Lower lobe of right lung (tissue), 2 donors: Measurements from ENCODE around the gene WBP1. TPM values are rescaled to one million over a fixed set of nuclear protein-coding genes. Genes with fewer than 3 reads are reported as not detected.
A peak's percentile ranks its signal among the peaks of the same experiment; 100 is the strongest.

Source experiments
- ATAC-seq, 2 donors: fragments of 200-7000 bp; cut with Tn5 transposase; one replicate each; pipeline ENCODE4 v1.9.1; 2020 to 2022; ENCODE audit warnings: mild to moderate bottlenecking in 2 of 2, moderate library complexity in 2 of 2
- DNase-seq: peaks from one replicate; pipeline ENCODE4 v3.0.0-alpha.2; 2020
- H3K27ac ChIP-seq: fragments of 200-600 bp; one replicate; pipeline ENCODE4 v1.8.0; 2022
- H3K27me3 ChIP-seq: fragments of 200-600 bp; one replicate; pipeline ENCODE4 v1.8.0; 2022; ENCODE audit warnings: low read depth
- H3K36me3 ChIP-seq: fragments of 200-600 bp; one replicate; pipeline ENCODE4 v1.8.0; 2022; ENCODE audit warnings: mild to moderate bottlenecking
- H3K4me1 ChIP-seq: fragments of 200-600 bp; one replicate; pipeline ENCODE4 v1.8.0; 2022
- H3K4me3 ChIP-seq: fragments of 200-600 bp; one replicate; pipeline ENCODE4 v1.8.0; 2022; ENCODE audit warnings: mild to moderate bottlenecking
- H3K9me3 ChIP-seq: fragments of 200-600 bp; one replicate; pipeline ENCODE4 v1.8.0; 2022
- CTCF ChIP-seq: fragments of 200-600 bp; IDR thresholded peaks from one replicate; pipeline ENCODE4 v1.8.0; 2022; ENCODE audit warnings: antibody characterized with exemption, mild to moderate bottlenecking
- intact Hi-C: fragments of 100-400 bp; cut with DNase I; formaldehyde crosslinking; loops from one replicate; pipeline ENCODE4 v1.11.0; 2022
- total RNA-seq: library from RNA; stranded (reverse); fragmentation: NEBNext Ultra II Directional; extraction: Animal tissue kit (Norgen Biotek cat#: 25700); gene quantifications from one replicate; pipeline ENCODE4 v1.2.1, GENCODE V29; 2021
- donor health status: DM: no; HTN: yes; CAD: no; lungs with severe emphysema.

Gene WBP1
- total RNA-seq, 1 donor from 2014 or later = 60.1 TPM

- peaks cover 16% of the 10 kb centered on the region for H3K36me3 ChIP-seq
- no peak for TF ChIP-seq CTCF
- peak overlapping the region; percentile 77 for H3K4me3 ChIP-seq
- H3K27me3 ChIP-seq = peaks cover 34% of the 10 kb centered on the region
- H3K4me1 ChIP-seq = peaks cover 45% of the 10 kb centered on the region
- no peaks in the 10 kb centered on the region for H3K9me3 ChIP-seq
- peak; percentile 59 for DNase-seq
- intact Hi-C loops = no loop called here
- peak overlapping the region; percentile 99 for H3K27ac ChIP-seq
- peak; percentile 6 to 13 for ATAC-seq
These were observed 49.8 kb downstream of the WBP1 start for GRCh38 chr2:74507926-74508520.

DNA sequence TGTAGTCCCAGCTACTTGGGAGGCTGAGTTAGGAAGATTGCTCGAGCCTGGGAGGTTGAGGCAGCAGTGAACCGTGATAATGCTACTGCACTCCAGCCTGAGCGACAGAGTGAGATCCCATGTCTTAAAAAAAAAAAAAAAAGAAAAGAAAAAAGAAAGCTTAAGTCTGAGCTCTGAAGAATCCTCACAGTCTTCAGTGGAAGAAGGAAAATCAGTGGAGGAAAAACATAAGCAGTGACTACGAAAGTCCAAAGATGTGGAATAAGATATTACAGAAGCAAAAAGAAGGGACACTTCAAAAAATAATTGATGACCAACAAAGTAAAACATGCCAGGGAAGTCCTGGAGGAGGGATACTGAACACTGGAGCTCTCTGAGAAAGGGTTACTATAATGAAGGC is 52.0 kb downstream of the WBP1 start:
- peaks cover 57% of the 10 kb centered on the region for H3K27me3 ChIP-seq
- intact Hi-C loops = no loop called here

More for the DNA sequence above, 52.0 kb downstream of the WBP1 start:
- H3K4me3 ChIP-seq = no peak overlapping the region
- H3K4me1 ChIP-seq = peaks cover 42% of the 10 kb centered on the region
- no peaks in the 10 kb centered on the region for H3K9me3 ChIP-seq
- TF ChIP-seq CTCF = no peak
- H3K27ac ChIP-seq = no peak overlapping the region
- ATAC-seq (no peak), DNase-seq (no peak)
- H3K36me3 ChIP-seq = peaks cover 9% of the 10 kb centered on the region

Other genes starting within 250 kb of the WBP1 start
- 4.2 TPM for gene SLC4A5, start 115.0 kb upstream of the WBP1 start, total RNA-seq
- 142 TPM for gene DCTN1, start 78.1 kb upstream of the WBP1 start, total RNA-seq
- 10.0 TPM for gene C2orf81, start 36.8 kb upstream of the WBP1 start, total RNA-seq
- 14.5 TPM for gene WDR54, start 36.7 kb upstream of the WBP1 start, total RNA-seq
- gene RTKN, start 16.5 kb upstream of the WBP1 start, total RNA-seq = 27.5 TPM
- 38.4 TPM for gene INO80B, start 3.4 kb upstream of the WBP1 start, total RNA-seq
- gene MOGS, start 6.9 kb downstream of the WBP1 start, total RNA-seq = 50.9 TPM
- gene MRPL53, start 14.2 kb downstream of the WBP1 start, total RNA-seq = 81.3 TPM
- gene CCDC142, start 24.6 kb downstream of the WBP1 start, total RNA-seq = 20.2 TPM
- gene TTC31, start 24.6 kb downstream of the WBP1 start, total RNA-seq = 23.0 TPM
- gene LBX2, start 41.2 kb downstream of the WBP1 start, total RNA-seq = 1.5 TPM
- gene PCGF1, start 49.3 kb downstream of the WBP1 start, total RNA-seq = 28.4 TPM
- gene TLX2, start 56.0 kb downstream of the WBP1 start, total RNA-seq = not detected
- 0.44 TPM for gene DQX1, start 67.8 kb downstream of the WBP1 start, total RNA-seq
- gene AUP1, start 71.3 kb downstream of the WBP1 start, total RNA-seq = 122 TPM
- 34.3 TPM for gene HTRA2, start 71.5 kb downstream of the WBP1 start, total RNA-seq
- 12.1 TPM for gene LOXL3, start 95.5 kb downstream of the WBP1 start, total RNA-seq
- gene DOK1, start 96.3 kb downstream of the WBP1 start, total RNA-seq = 38.4 TPM
- 1.8 TPM for gene M1AP, start 189.9 kb downstream of the WBP1 start, total RNA-seq
- gene SEMA4F, start 195.8 kb downstream of the WBP1 start, total RNA-seq = 12.0 TPM